Neuron (in vitro differentiated cells): ENCODE data around the gene GABRP.

ENCODE experiments used
- H2AFZ ChIP-seq: one replicate; pipeline ENCODE4 v1.6.1; 2013; ENCODE audit warnings: low read depth, mild to moderate bottlenecking, inconsistent platforms, low read length, moderate library complexity
- H3K27me3 ChIP-seq: one replicate; pipeline ENCODE4 v1.6.1; 2013; ENCODE audit warnings: low read length; ENCODE audit not compliant: insufficient read depth
- H3K36me3 ChIP-seq: one replicate; pipeline ENCODE4 v1.6.1; 2013; ENCODE audit warnings: low read length; ENCODE audit not compliant: insufficient read depth
- H3K4me1 ChIP-seq: one replicate; pipeline ENCODE4 v1.6.1; 2013; ENCODE audit warnings: low read length; ENCODE audit not compliant: insufficient read depth
- H3K4me3 ChIP-seq: 2 replicates; pipeline ENCODE4 v1.5.1; 2013; ENCODE audit warnings: mild to moderate bottlenecking, low read length, moderate library complexity
- H3K9me3 ChIP-seq: one replicate; pipeline ENCODE4 v1.6.1; 2013; ENCODE audit warnings: low read length

The GABRP gene

DNA sequence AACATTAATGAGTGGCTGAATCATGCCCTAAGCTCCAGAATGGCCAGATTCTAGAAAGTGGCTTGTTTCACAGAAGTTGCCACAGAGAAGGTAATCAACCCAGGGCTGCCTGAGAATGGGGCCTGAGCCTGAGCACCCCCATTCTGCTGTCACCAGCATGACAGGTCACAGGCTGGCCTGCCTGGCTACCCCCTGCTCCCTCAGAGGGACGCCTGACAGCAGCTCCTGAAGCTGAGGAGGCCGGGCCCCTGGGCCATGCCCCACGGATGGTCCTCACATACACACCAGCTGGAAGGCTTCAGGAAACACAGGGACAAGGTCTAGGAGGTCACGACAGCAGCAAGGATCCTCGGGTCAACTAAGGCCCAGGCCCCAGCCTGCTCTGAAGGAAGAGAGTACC lies 3.7 kb downstream of the GABRP start:
- H3K9me3 ChIP-seq = no peaks in the 10 kb centered on the region
- no peak overlapping the region for H3K4me3 ChIP-seq
- H3K36me3 ChIP-seq = no peaks in the 10 kb centered on the region
- H2AFZ ChIP-seq = no peak overlapping the region
- peaks cover 6% of the 10 kb centered on the region for H3K4me1 ChIP-seq
- no peaks in the 10 kb centered on the region for H3K27me3 ChIP-seq

DNA sequence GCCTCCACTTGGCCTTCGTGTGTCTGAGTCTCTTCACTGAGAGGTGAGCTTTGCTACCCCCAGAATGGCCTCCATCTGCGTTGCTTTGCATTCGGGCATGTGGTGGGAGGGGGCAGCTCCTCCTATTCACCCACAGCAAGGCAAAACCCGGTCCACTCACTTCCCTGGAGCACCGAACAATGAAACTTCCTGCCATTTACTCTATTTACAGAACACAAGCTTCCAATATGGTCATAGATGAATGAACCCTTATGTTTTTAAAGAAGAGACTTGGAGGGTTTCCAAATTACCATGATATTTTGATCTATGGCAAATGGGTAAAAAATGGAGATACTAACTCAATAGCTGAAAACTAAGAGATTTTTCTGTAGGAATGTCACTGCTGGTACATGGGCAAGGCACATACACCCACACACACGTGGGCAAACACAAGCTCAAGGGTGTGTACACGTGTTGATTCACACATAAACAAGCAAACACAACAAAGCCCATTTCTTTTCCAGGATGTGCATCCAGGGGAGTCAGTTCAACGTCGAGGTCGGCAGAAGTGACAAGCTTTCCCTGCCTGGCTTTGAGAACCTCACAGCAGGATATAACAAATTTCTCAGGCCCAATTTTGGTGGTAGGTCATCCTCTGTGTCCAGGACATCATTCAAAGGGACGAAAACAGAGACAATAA lies 5.2 kb downstream of the GABRP start:
- no peak overlapping the region for H2AFZ ChIP-seq
- no peak overlapping the region for H3K4me3 ChIP-seq
- H3K27me3 ChIP-seq = no peaks in the 10 kb centered on the region
- H3K36me3 ChIP-seq = no peaks in the 10 kb centered on the region
- H3K4me1 ChIP-seq = peaks cover 6% of the 10 kb centered on the region
- H3K9me3 ChIP-seq = no peaks in the 10 kb centered on the region

DNA sequence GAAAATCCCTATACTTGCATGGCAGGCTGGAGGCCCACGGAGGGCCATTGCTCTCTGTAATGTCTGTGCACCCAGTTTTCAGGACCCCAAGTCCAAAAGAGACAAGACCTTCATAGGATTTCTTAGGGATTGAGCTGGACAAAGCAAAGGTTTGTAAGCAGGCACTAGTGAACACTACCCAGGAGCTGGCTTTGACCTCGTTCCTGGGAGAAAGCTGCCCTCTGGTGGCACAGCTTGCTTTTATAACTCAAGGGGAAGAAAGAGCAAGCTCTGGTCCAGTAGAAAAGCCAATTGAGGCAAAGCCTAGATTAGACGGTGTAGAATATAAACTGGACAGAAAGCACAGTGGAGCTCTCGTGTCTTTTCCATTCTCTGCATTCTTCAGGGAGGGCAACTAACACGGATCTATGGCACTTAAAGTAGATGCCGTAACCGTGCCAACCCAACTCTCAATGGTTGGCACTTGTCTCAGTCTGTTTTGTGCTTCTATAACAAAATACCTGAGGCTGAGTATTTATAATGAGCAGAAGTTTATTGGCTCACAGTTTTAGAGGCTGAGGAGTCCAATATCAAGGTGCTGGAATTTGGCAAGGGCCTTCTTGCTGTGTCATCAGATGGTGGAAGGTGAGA lies 7.9 kb downstream of the GABRP start:
- Histone ChIP-seq H3K27me3 (no peaks in the 10 kb centered on the region), H3K9me3 (no peaks in the 10 kb centered on the region), H3K4me1 (no peaks in the 10 kb centered on the region), H3K4me3 (no peak overlapping the region), H2AFZ (no peak overlapping the region), H3K36me3 (no peaks in the 10 kb centered on the region)

DNA sequence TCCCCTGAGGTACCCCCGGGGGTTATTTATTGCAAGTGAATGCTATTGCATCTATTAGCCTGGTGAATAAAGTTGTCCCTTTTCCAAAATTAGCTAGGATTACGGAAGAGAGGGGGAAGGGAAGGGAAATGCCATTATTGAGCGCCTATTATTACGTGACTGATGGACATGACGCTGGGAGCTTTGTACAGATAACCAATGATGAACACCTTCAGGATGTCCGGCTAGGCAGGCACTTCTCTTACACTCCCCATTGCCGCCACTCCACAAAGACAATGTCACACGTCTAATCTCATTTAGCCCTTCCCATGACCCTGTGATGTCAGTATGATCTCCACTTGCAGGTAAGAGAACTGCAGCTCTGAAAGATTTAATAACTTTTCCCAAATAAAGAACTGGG lies 9.4 kb downstream of the GABRP start:
- Histone ChIP-seq H3K4me3 (no peak overlapping the region), H3K36me3 (no peaks in the 10 kb centered on the region), H3K27me3 (no peaks in the 10 kb centered on the region), H3K4me1 (no peaks in the 10 kb centered on the region), H2AFZ (no peak overlapping the region), H3K9me3 (no peaks in the 10 kb centered on the region)

DNA sequence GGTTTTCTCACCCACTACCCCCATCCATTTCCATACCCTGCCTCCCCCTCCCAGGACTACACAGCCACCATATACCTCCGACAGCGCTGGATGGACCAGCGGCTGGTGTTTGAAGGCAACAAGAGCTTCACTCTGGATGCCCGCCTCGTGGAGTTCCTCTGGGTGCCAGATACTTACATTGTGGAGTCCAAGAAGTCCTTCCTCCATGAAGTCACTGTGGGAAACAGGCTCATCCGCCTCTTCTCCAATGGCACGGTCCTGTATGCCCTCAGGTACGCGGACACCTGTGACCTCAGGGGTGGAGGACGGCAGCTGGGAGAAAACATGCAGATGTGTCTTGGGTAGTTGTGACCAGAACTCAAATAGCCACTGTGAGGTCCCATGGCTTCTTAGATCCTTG lies 11.6 kb downstream of the GABRP start:
- Histone ChIP-seq H3K4me1 (no peaks in the 10 kb centered on the region), H3K4me3 (no peak overlapping the region), H3K27me3 (no peaks in the 10 kb centered on the region), H3K36me3 (no peaks in the 10 kb centered on the region), H2AFZ (no peak overlapping the region), H3K9me3 (no peaks in the 10 kb centered on the region)

DNA sequence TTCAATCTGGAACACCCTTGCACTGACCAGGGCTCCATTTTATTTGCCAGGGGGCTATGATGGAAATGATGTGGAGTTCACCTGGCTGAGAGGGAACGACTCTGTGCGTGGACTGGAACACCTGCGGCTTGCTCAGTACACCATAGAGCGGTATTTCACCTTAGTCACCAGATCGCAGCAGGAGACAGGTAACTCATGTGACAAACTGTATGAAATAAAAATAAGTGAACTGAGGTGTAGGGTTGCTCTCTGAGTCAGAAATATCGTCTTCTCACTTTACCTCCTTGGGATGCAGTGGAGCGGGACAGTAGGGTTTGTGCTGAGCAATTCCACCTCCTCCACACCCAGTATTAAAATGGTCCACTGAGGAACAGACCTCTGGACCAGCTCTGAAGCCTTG lies 22.1 kb downstream of the GABRP start:
- Histone ChIP-seq H2AFZ (no peak overlapping the region), H3K4me3 (no peak overlapping the region), H3K4me1 (no peaks in the 10 kb centered on the region), H3K36me3 (no peaks in the 10 kb centered on the region), H3K27me3 (peaks cover 2% of the 10 kb centered on the region), H3K9me3 (no peaks in the 10 kb centered on the region)

DNA sequence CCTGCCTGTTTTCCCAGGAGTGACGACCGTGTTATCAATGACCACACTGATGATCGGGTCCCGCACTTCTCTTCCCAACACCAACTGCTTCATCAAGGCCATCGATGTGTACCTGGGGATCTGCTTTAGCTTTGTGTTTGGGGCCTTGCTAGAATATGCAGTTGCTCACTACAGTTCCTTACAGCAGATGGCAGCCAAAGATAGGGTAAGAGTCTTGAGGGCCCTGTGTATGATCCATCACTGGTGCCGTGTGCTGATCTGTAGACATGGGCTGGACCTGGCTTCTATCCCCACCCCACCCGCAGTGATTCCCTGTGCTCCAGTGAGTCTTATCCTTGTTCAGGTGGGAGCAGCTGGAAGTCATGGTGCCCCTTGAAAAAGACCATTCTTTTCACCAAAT lies 26.0 kb downstream of the GABRP start:
- no peaks in the 10 kb centered on the region for H3K9me3 ChIP-seq
- no peak overlapping the region for H3K4me3 ChIP-seq
- H3K36me3 ChIP-seq = no peaks in the 10 kb centered on the region
- H2AFZ ChIP-seq = no peak overlapping the region
- peaks cover 3% of the 10 kb centered on the region for H3K27me3 ChIP-seq
- H3K4me1 ChIP-seq = no peaks in the 10 kb centered on the region

DNA sequence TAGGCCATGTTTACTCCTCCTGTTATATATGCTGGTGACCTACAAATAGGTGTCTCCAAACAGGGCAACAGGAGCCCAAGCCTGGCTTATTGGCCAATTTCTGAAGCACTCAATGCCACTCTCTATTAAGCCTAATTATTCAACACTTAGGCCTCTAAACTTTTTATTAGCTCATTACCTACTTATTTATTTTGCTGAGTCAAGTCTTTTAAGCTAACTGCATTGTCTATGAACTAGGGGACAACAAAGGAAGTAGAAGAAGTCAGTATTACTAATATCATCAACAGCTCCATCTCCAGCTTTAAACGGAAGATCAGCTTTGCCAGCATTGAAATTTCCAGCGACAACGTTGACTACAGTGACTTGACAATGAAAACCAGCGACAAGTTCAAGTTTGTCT lies 28.2 kb downstream of the GABRP start:
- no peaks in the 10 kb centered on the region for H3K4me1 ChIP-seq
- H3K27me3 ChIP-seq = peaks cover 3% of the 10 kb centered on the region
- H3K4me3 ChIP-seq = no peak overlapping the region
- no peaks in the 10 kb centered on the region for H3K9me3 ChIP-seq
- no peak overlapping the region for H2AFZ ChIP-seq
- no peaks in the 10 kb centered on the region for H3K36me3 ChIP-seq

DNA sequence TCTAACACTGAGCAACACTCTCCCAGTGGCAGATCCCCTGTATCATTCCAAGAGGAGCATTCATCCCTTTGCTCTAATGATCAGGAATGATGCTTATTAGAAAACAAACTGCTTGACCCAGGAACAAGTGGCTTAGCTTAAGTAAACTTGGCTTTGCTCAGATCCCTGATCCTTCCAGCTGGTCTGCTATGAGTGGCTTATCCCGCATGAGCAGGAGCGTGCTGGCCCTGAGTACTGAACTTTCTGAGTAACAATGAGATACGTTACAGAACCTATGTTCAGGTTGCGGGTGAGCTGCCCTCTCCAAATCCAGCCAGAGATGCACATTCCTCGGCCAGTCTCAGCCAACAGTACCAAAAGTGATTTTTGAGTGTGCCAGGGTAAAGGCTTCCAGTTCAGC lies 29.7 kb downstream of the GABRP start:
- no peak overlapping the region for H3K4me3 ChIP-seq
- H3K4me1 ChIP-seq = no peaks in the 10 kb centered on the region
- H3K27me3 ChIP-seq = peaks cover 3% of the 10 kb centered on the region
- no peaks in the 10 kb centered on the region for H3K9me3 ChIP-seq
- H2AFZ ChIP-seq = no peak overlapping the region
- no peaks in the 10 kb centered on the region for H3K36me3 ChIP-seq

DNA sequence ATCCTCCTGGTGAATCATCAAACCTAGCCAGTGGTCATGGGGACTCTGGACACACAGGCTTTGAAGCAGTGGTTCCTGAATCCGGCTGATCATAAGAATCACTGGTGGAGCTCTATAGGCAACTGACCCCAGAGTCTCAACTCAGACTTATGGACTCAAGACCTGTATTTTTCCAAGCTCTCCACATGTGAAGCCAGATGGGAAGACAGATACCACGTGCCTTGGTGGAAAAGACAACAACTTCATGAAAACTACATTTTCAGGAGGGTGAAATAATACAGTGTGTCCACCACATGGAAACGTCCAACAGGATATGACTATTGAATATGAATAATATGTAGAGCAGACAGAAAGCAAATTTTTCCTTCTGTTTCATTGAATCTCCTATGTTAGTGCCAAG lies 33.7 kb downstream of the GABRP start:
- H3K9me3 ChIP-seq = no peaks in the 10 kb centered on the region
- H2AFZ ChIP-seq = no peak overlapping the region
- H3K4me1 ChIP-seq = no peaks in the 10 kb centered on the region
- H3K36me3 ChIP-seq = no peaks in the 10 kb centered on the region
- no peaks in the 10 kb centered on the region for H3K27me3 ChIP-seq
- H3K4me3 ChIP-seq = no peak overlapping the region

DNA sequence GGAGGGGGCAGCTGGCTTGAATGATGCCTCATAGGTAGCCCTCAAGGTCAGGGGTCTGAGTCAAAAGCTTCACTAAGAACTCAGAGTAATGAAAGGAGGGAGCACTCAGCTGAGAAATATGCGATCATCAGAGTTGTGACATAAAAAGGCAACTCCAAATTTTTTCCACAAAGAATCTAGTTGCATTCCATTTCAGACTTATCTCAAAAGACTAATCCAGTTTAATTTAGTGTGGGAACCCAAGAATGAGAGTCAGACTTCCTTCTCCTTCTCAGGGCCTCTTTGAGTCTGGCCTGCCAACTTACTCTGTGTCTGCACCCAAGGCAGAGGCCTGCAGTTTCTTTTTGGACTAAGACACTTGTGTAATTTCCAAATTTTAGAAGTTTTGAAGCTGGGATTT lies 34.7 kb downstream of the GABRP start:
- Histone ChIP-seq H3K4me3 (no peak overlapping the region), H3K4me1 (no peaks in the 10 kb centered on the region), H2AFZ (no peak overlapping the region), H3K27me3 (no peaks in the 10 kb centered on the region), H3K36me3 (no peaks in the 10 kb centered on the region), H3K9me3 (no peaks in the 10 kb centered on the region)

DNA sequence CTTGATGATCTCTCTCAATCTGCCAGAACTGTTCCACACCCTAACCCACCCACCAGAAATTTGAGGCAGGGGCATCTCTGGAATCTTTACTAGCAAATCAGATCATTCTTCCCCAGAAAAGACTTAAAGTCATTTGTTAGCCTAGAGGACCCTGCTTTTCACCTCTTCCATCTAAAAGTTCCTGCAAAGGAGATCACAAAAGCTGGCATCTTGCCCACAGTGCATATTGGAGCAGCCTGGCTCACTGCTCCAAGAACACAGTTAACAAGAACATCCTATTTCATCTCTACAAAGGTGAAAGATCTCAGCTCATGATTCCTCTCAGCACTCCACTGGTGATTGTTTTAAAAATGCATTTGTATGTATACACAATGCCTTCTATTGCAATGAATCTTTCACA lies 36.3 kb downstream of the GABRP start:
- Histone ChIP-seq H3K9me3 (no peaks in the 10 kb centered on the region), H3K36me3 (no peaks in the 10 kb centered on the region), H3K4me1 (no peaks in the 10 kb centered on the region), H3K4me3 (no peak overlapping the region), H3K27me3 (no peaks in the 10 kb centered on the region), H2AFZ (no peak overlapping the region)

DNA sequence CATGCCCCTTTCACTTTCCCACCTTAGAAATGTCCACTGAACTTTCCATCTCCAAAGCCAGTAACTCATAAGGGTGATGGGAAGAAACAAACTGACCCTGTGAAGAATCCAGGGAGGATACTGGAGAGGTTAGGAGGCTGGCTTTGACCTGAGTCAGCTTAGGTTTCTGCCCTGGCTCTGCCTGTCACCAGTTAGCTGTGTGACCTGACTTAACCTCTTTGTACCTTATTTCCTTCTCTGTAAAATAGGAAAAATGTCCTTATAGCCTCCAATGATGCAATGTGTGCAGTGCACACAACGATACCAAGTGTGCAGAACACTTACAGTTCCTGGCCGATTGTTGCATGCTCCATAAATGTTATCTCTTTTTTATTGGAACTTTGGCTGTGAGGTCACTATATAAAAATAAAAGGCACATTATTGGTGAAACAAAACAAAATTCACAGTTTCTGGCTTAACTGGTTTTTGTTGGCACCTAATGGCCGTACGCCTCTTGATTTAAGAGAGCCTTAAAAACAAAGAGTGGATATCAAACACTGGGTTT lies 37.8 kb downstream of the GABRP start:
- Histone ChIP-seq H3K4me1 (no peaks in the 10 kb centered on the region), H3K36me3 (no peaks in the 10 kb centered on the region), H3K27me3 (no peaks in the 10 kb centered on the region), H2AFZ (no peak overlapping the region), H3K4me3 (no peak overlapping the region), H3K9me3 (peaks cover 4% of the 10 kb centered on the region)

DNA sequence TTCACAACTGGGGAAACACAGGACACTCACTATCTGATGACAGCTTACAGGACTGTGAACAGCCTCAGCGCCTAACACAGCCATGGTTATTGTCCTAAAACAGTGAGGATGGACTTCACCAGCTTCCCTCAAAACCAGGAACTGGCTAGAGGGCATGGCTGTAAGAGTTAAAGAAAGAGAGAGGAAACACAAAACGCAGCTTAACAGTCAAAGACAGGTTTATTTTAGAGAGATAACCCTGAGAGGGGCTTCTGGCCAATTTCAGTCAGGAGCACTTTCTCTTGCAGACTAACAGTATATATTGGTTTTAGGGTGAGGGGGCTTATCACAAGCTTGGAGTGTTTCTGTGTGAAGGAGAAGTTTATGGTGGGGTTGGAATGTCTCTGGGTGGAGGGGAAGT lies 42.6 kb downstream of the GABRP start:
- H3K4me1 ChIP-seq = no peaks in the 10 kb centered on the region
- no peaks in the 10 kb centered on the region for H3K36me3 ChIP-seq
- peaks cover 4% of the 10 kb centered on the region for H3K9me3 ChIP-seq
- H3K4me3 ChIP-seq = no peak overlapping the region
- no peaks in the 10 kb centered on the region for H3K27me3 ChIP-seq
- no peak overlapping the region for H2AFZ ChIP-seq
